BLaER1 (cell line): ENCODE results near the gene CRKL.

Experiments
- H3K27ac ChIP-seq: shearing (Covaris generic); formaldehyde crosslinking; 2 replicates; pipeline ENCODE4 v1.8.1; 2022
- H3K27me3 ChIP-seq: shearing (Covaris generic); formaldehyde crosslinking; 2 replicates; pipeline ENCODE4 v1.8.1; 2022
- H3K36me3 ChIP-seq: shearing (Covaris generic); formaldehyde crosslinking; 2 replicates; pipeline ENCODE4 v1.8.1; 2022
- H3K4me1 ChIP-seq: shearing (Covaris generic); formaldehyde crosslinking; 2 replicates; pipeline ENCODE4 v1.8.1; 2022
- H3K4me2 ChIP-seq: shearing (Covaris generic); formaldehyde crosslinking; 2 replicates; pipeline ENCODE4 v1.8.1; 2022
- H3K4me3 ChIP-seq: shearing (Covaris generic); formaldehyde crosslinking; 2 replicates; pipeline ENCODE4 v1.8.1; 2022
- H3K9ac ChIP-seq: shearing (Covaris generic); formaldehyde crosslinking; 2 replicates; pipeline ENCODE4 v1.8.1; 2022
- H3K9me3 ChIP-seq: shearing (Covaris generic); formaldehyde crosslinking; 2 replicates; pipeline ENCODE4 v1.8.1; 2022
- H4K20me1 ChIP-seq: shearing (Covaris generic); formaldehyde crosslinking; 2 replicates; pipeline ENCODE4 v1.8.1; 2022
- Cebpa-rat ChIP-seq: shearing (Covaris generic); IDR thresholded peaks from 2 replicates; pipeline ENCODE4 v1.8.1; 2022

CRKL gene

DNA sequence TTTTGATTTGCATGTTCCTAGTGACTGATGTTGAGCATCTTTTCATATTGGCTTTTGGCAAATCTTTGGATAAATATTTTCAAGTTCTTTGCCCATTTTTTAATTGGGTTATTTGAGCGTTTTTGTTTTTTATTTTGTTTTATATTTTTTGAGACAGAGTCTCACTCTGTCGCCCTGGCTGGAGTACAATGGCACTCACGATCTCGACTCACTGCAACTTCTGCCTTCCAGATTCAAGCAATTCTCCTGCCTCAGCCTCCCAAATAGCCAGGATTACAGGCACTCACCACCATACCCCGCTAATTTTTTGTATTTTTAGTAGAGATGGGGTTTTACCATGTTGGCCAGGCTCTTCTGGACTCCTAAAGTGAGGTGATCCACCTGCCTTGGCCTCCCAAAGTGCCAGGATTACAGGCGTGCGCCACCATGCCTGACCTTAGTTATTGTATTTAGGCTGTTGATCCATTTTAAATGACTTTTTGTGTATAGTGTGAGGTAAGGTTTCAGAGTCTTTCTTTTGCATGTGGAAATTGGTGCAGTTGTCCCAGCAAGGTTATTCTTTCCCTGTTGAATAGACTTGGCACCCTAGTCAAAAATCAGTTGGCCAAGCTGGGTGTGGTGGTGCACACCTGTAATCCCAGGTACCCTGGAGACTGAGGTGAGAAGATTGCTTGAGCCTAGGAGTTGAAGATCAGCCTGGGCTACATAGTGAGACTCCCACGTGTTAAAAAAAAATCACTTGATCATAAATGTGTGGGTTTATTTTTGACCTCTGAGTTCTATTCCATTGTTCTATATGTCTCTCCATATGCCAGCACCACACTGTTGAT, 26.1 kb downstream of the CRKL start:
- H4K20me1 ChIP-seq, result peaks cover 100% of the 10 kb centered on the region
- H3K27me3 ChIP-seq, result no peaks in the 10 kb centered on the region
- H3K9ac ChIP-seq, result no peak overlapping the region
- H3K27ac ChIP-seq, result no peak overlapping the region
- no peak overlapping the region for H3K4me2 ChIP-seq
- H3K36me3 ChIP-seq, result peaks cover 91% of the 10 kb centered on the region
- no peak overlapping the region for H3K4me3 ChIP-seq
- TF ChIP-seq Cebpa-rat, result no peak
- H3K9me3 ChIP-seq, result no peaks in the 10 kb centered on the region
- peaks cover 32% of the 10 kb centered on the region for H3K4me1 ChIP-seq

DNA sequence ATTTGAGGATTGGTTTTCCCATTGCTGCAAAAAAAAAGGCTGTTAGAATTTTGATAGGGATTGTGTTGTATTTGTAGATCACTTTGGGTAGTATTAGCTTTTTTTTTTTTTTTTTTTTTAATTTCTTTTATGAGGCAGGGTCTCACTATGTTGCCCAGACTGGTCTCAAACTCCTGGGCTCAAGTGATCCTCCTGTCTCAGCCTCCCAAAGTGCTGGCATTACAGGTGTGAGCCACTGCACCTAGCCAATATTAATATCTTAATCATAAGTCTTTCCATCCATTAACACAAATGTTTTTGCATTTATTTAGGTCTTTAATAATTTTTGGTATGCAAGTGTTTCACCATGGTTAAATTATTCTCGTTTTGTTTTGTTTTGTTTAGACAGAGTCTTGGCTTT, 26.8 kb downstream of the CRKL start:
- no peaks in the 10 kb centered on the region for H3K27me3 ChIP-seq
- H3K9me3 ChIP-seq, result no peaks in the 10 kb centered on the region
- no peak overlapping the region for H3K27ac ChIP-seq
- H3K4me3 ChIP-seq, result no peak overlapping the region
- H3K9ac ChIP-seq, result no peak overlapping the region
- TF ChIP-seq Cebpa-rat, result no peak
- H4K20me1 ChIP-seq, result peaks cover 100% of the 10 kb centered on the region
- peaks cover 32% of the 10 kb centered on the region for H3K4me1 ChIP-seq
- H3K36me3 ChIP-seq, result peaks cover 92% of the 10 kb centered on the region
- no peak overlapping the region for H3K4me2 ChIP-seq

DNA sequence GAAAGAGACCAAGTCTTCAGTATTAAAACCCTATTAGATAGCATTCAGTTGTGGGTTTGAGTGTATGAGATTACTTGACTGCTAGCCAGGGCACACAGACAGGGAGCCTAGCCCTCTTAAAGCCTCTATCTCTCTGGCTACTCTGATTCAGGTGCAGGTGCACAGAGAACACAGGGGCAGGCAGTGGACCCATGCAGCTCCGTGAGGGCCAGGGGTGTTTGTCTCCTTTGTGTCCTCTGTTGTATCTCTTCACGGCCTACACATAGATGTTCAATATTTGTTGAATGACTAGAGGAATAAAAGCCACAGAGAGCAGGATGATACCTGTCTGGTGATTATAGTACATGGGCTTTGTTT, 28.3 kb downstream of the CRKL start:
- Histone ChIP-seq H3K4me3 (no peak overlapping the region), H3K4me2 (no peak overlapping the region), H3K27ac (no peak overlapping the region), H3K27me3 (no peaks in the 10 kb centered on the region), H3K4me1 (peaks cover 25% of the 10 kb centered on the region), H4K20me1 (peaks cover 100% of the 10 kb centered on the region), H3K36me3 (peaks cover 94% of the 10 kb centered on the region), H3K9ac (no peak overlapping the region), H3K9me3 (no peaks in the 10 kb centered on the region)
- TF ChIP-seq Cebpa-rat, result no peak

DNA sequence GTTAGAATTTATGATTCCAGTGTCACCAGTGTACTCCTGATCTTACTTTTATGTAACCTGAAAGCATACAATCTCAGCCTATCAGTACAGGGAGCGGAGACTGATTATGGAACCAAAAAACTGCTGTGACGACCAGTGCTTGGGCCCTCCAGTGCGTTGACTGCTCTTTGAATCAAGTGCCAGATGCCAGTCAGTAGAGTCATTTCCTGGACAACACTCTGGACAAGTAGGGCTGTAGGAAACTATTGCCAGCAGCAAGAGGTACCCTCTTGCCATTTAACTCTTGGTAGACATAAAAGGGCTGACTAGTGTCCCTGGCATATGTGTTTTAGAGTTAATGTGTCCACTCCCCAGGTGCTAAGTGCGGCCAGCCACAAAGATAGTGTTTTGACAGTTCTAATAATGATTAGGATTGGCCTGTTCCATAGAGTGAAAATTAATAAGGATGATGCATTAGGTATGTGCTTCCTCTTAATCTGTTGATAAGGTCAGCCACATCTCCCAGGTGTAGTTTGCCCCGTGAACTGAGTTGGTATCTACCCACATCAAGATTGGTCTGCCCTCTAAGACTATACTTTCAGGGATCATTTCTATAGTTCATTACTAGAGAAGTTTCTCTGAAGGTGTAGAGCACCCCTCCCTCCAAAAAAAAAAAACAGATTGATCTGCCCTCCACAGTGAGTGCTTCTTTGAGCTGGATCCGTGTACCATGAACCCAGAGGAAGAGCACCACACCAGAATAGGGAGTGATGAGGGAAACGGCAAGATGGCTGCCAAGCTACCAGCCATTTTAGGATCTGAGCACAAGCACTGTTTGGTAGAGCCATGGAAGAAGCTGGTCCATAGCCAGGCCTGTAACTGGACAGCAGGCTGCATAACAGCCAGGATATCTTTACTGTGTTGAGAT, 29.1 kb downstream of the CRKL start:
- Histone ChIP-seq H3K27me3 (no peaks in the 10 kb centered on the region), H3K36me3 (peaks cover 95% of the 10 kb centered on the region), H3K9ac (no peak overlapping the region), H4K20me1 (peaks cover 100% of the 10 kb centered on the region), H3K4me2 (no peak overlapping the region), H3K9me3 (no peaks in the 10 kb centered on the region), H3K27ac (no peak overlapping the region), H3K4me1 (peaks cover 25% of the 10 kb centered on the region), H3K4me3 (no peak overlapping the region)
- TF ChIP-seq Cebpa-rat, result no peak

DNA sequence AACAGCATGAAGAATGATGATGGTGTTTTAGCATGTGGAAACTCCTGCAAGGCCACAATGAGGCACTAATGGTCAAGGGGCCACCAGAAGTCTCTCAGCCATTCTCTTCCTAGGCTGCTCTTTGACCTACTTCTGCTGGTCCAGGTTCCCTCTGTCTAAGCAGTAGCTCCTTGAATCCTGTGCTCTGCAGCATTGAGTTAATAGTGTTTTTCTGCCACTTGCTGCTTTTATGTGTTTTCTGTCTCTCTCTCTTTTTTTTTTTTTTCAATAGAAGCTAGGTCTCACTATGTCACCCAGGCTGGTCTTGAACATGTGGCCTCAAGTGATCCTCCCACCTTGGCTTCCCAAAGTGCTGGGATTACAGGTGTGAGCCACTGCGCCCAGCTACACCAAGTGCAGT, 29.8 kb downstream of the CRKL start:
- H3K27me3 ChIP-seq, result no peaks in the 10 kb centered on the region
- no peak overlapping the region for H3K9ac ChIP-seq
- H3K4me3 ChIP-seq, result no peak overlapping the region
- peaks cover 32% of the 10 kb centered on the region for H3K4me1 ChIP-seq
- H3K9me3 ChIP-seq, result no peaks in the 10 kb centered on the region
- TF ChIP-seq Cebpa-rat, result no peak
- peaks cover 97% of the 10 kb centered on the region for H3K36me3 ChIP-seq
- H3K27ac ChIP-seq, result no peak overlapping the region
- peaks cover 100% of the 10 kb centered on the region for H4K20me1 ChIP-seq
- no peak overlapping the region for H3K4me2 ChIP-seq

DNA sequence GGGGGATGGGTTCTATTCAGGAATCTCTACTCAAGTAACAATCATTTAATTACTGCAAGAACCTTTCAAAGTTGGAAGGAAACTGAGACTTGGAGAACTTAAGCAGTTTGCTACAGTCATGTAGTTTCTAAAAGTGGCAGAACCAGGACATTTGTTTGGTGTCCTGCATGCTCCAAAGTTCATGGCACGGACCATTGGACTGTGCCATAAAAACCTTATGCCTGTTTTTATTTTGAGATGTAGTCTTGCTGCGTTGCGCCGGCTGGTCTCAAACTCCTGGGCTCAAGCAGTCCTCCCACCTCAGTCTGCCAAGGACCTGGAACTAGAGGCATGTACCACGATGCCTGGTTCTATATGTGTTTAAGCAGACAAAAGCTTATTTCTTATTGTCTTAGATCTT, 31.2 kb downstream of the CRKL start:
- H3K9ac ChIP-seq, result no peak overlapping the region
- no peak overlapping the region for H3K4me2 ChIP-seq
- H3K36me3 ChIP-seq, result peaks cover 97% of the 10 kb centered on the region
- no peaks in the 10 kb centered on the region for H3K9me3 ChIP-seq
- H3K27ac ChIP-seq, result no peak overlapping the region
- H4K20me1 ChIP-seq, result peaks cover 100% of the 10 kb centered on the region
- no peak overlapping the region for H3K4me3 ChIP-seq
- TF ChIP-seq Cebpa-rat, result no peak
- peaks cover 41% of the 10 kb centered on the region for H3K4me1 ChIP-seq
- H3K27me3 ChIP-seq, result no peaks in the 10 kb centered on the region

DNA sequence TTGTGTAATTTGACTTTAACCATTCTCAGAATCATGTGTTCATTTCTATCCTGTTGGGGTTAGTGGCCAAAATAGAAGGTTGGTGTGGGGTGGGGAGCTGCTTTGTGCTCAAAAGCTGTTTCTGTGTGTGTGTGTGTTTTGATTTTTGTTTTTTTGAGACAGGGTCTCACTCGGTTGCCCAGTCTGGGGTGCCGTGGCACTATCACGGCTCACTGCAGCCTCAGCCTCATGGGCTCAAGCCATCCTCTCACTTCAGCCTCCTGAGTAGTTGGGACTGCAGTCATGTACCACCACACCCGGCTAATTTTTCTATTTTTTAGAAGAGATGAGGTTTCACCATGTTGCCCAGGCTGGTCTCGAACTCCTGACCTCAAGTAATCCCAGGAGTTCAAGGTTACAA, 31.8 kb downstream of the CRKL start:
- no peaks in the 10 kb centered on the region for H3K9me3 ChIP-seq
- H3K9ac ChIP-seq, result no peak overlapping the region
- peak overlapping the region; percentile 12; the same call in 1 of the 2 replicates for H3K4me2 ChIP-seq
- H3K4me3 ChIP-seq, result no peak overlapping the region
- peaks cover 41% of the 10 kb centered on the region for H3K4me1 ChIP-seq
- H3K36me3 ChIP-seq, result peaks cover 99% of the 10 kb centered on the region
- no peaks in the 10 kb centered on the region for H3K27me3 ChIP-seq
- no peak for TF ChIP-seq Cebpa-rat
- H4K20me1 ChIP-seq, result peaks cover 100% of the 10 kb centered on the region
- no peak overlapping the region for H3K27ac ChIP-seq

DNA sequence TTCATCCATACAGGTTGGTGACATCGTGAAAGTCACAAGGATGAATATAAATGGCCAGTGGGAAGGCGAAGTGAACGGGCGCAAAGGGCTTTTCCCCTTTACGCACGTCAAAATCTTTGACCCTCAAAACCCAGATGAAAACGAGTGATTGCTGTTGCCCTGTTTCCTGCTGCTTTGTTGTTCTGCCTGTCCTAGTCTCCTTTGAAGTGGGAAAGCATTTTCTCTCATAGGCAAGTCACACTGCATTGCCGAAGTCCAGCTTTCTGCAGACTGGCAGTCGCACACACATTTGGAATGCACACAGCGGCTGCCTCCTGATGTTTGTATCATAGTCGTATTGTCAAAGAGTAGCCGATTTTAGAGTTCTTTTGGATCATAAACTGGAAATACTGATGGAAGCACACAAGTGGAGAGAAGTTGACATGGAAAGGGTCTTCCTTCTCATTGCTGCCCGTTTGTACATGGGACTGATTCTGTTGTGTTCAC, 32.5 kb downstream of the CRKL start:
- Histone ChIP-seq H3K27ac (no peak overlapping the region), H3K9ac (no peak overlapping the region), H4K20me1 (peaks cover 100% of the 10 kb centered on the region), H3K4me1 (peaks cover 41% of the 10 kb centered on the region), H3K9me3 (no peaks in the 10 kb centered on the region), H3K4me3 (no peak overlapping the region), H3K27me3 (no peaks in the 10 kb centered on the region), H3K36me3 (peaks cover 97% of the 10 kb centered on the region), H3K4me2 (no peak overlapping the region)
- no peak for TF ChIP-seq Cebpa-rat

DNA sequence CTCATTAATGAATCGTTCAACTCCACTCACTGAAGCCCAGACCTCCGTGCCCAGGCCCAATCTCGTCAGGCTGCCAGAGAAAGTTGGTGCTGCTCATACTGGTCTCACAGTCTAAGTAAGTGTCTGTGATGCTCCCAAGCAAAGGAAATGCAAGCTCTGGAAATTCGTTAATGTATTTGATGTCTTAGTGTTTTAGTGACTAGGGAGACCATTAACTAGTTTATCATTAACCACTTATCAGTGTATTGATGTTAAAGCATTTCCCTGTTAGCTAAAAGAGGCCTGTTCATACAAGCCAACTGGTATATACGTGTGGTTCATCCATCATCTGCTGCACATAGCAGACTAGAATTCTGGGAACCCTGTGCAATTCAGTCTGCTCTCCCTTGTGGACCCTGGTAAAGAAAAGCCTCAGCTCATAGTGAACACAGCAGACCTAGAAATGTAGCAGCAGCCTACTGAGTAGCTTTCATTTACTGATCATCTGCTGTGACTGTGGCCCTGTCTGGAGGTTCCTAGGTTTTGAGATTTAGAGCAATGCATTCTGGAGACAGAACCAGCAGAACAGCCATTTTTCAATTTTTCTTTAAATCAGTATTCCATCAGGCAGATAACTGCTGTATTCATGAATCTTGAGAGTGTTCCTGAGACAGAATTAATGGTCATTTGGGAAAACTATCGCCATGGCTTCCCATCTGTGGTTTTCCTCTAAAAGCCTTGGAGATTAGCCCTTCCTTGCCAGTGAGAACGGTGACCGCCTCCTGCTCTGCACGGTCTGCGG, 34.1 kb downstream of the CRKL start:
- peaks cover 98% of the 10 kb centered on the region for H4K20me1 ChIP-seq
- H3K4me1 ChIP-seq, result peaks cover 41% of the 10 kb centered on the region
- H3K27me3 ChIP-seq, result peaks cover 7% of the 10 kb centered on the region

More for the DNA sequence above, 34.1 kb downstream of the CRKL start:
- H3K27ac ChIP-seq, result no peak overlapping the region
- no peak for TF ChIP-seq Cebpa-rat
- no peak overlapping the region for H3K4me3 ChIP-seq
- no peak overlapping the region for H3K9ac ChIP-seq
- no peak overlapping the region for H3K4me2 ChIP-seq
- peaks cover 85% of the 10 kb centered on the region for H3K36me3 ChIP-seq
- no peaks in the 10 kb centered on the region for H3K9me3 ChIP-seq
